Right lobe of liver (tissue), 4 donors: Measurements from ENCODE around the gene METTL8.

Experiments used
- POLR2A ChIP-seq: fragments of 450-650 bp; IDR thresholded peaks from one replicate; pipeline ENCODE4 v1.6.1; 2017; ENCODE audit warnings: antibody characterized with exemption, mild to moderate bottlenecking
- TF ChIP-seq, protein P1 (sequence below), 4 donors: fragments of 200-600 bp in 3 of 4; fragments of 450-650 bp in 1 of 4; IDR thresholded peaks; one replicate each; pipeline versions ENCODE4 v1.5.1 to v1.8.0; 2016 to 2022; ENCODE audit warnings: antibody characterized with exemption in 4 of 4, mild to moderate bottlenecking in 2 of 4
- donor health status: DM: no; HTN: no; CAD: no.
- donor health status: DM: no; HTN: no; CAD: no.
- donor health status: DM: no; HTN: yes; CAD: no.

DNA sequence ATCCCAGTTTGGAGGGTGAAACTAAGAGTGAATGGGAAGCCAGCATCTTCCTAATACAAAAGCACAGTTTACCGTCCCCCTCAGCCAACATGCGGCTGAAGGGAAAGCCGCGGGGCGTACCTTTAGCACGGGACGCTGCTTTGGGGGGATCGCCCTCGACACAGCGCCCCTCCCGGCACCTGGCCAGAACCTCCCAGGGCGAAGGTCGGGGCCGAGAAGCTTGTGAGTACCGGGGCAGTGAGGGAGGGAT is at the start of gene METTL8:
- TF ChIP-seq, protein P1, sequence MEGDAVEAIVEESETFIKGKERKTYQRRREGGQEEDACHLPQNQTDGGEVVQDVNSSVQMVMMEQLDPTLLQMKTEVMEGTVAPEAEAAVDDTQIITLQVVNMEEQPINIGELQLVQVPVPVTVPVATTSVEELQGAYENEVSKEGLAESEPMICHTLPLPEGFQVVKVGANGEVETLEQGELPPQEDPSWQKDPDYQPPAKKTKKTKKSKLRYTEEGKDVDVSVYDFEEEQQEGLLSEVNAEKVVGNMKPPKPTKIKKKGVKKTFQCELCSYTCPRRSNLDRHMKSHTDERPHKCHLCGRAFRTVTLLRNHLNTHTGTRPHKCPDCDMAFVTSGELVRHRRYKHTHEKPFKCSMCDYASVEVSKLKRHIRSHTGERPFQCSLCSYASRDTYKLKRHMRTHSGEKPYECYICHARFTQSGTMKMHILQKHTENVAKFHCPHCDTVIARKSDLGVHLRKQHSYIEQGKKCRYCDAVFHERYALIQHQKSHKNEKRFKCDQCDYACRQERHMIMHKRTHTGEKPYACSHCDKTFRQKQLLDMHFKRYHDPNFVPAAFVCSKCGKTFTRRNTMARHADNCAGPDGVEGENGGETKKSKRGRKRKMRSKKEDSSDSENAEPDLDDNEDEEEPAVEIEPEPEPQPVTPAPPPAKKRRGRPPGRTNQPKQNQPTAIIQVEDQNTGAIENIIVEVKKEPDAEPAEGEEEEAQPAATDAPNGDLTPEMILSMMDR (IDR thresholded peaks at IDR 0.05): peak in 1 of 4 donors; percentile 22
- TF ChIP-seq POLR2A: no peak
